Lower lobe of right lung (tissue), 2 donors: ENCODE data around the gene COL1A1. TPM values are rescaled to one million over a fixed set of nuclear protein-coding genes. Genes with fewer than 3 reads are reported as not detected.

ENCODE experiments used
- ATAC-seq, 2 donors: fragments of 200-7000 bp; cut with Tn5 transposase; one replicate each; pipeline ENCODE4 v1.9.1; 2020 to 2022; ENCODE audit warnings: mild to moderate bottlenecking in 2 of 2, moderate library complexity in 2 of 2
- DNase-seq: peaks from one replicate; pipeline ENCODE4 v3.0.0-alpha.2; 2020
- H3K27ac ChIP-seq: fragments of 200-600 bp; one replicate; pipeline ENCODE4 v1.8.0; 2022
- H3K27me3 ChIP-seq: fragments of 200-600 bp; one replicate; pipeline ENCODE4 v1.8.0; 2022; ENCODE audit warnings: low read depth
- H3K36me3 ChIP-seq: fragments of 200-600 bp; one replicate; pipeline ENCODE4 v1.8.0; 2022; ENCODE audit warnings: mild to moderate bottlenecking
- H3K4me1 ChIP-seq: fragments of 200-600 bp; one replicate; pipeline ENCODE4 v1.8.0; 2022
- H3K4me3 ChIP-seq: fragments of 200-600 bp; one replicate; pipeline ENCODE4 v1.8.0; 2022; ENCODE audit warnings: mild to moderate bottlenecking
- H3K9me3 ChIP-seq: fragments of 200-600 bp; one replicate; pipeline ENCODE4 v1.8.0; 2022
- intact Hi-C: fragments of 100-400 bp; cut with DNase I; formaldehyde crosslinking; loops from one replicate; pipeline ENCODE4 v1.11.0; 2022
- total RNA-seq: library from RNA; stranded (reverse); fragmentation: NEBNext Ultra II Directional; extraction: Animal tissue kit (Norgen Biotek cat#: 25700); gene quantifications from one replicate; pipeline ENCODE4 v1.2.1, GENCODE V29; 2021
- TF ChIP-seq, protein P1 (sequence below): fragments of 200-600 bp; IDR thresholded peaks from one replicate; pipeline ENCODE4 v1.8.0; 2022; ENCODE audit warnings: antibody characterized with exemption, mild to moderate bottlenecking
- donor health status: DM: no; HTN: yes; CAD: no; lungs with severe emphysema.

The COL1A1 gene
- total RNA-seq, 1 donor from 2014 or later: 142 TPM

DNA sequence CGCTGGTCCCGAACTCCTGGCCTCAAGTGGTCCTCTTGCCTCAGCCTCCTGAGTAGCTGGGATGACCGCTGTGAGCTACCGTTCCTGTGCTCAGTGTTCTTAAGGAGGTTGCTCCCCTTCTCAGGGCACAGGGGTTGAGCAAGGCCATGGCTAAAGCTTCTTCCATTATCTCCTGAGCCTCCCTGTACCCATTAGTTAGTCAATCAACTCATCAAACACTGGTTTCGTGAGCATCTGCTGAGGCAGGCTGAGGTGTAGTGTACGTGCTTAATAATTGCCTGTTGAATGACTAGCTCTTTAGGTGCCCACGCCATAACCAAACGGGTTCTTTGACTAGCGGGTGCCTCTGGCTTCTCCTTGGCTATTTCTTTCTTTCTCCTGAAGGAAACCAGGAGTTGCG lies 24.0 kb downstream of the COL1A1 start:
- ATAC-seq (no peak), DNase-seq (no peak)
- H3K4me1 ChIP-seq: peaks cover 25% of the 10 kb centered on the region
- no peaks in the 10 kb centered on the region for H3K9me3 ChIP-seq
- intact Hi-C loops: no loop called here
- H3K36me3 ChIP-seq: no peaks in the 10 kb centered on the region
- H3K27ac ChIP-seq: peak overlapping the region; percentile 64
- no peaks in the 10 kb centered on the region for H3K27me3 ChIP-seq
- peak overlapping the region; percentile 26 for H3K4me3 ChIP-seq
- TF ChIP-seq, protein P1, sequence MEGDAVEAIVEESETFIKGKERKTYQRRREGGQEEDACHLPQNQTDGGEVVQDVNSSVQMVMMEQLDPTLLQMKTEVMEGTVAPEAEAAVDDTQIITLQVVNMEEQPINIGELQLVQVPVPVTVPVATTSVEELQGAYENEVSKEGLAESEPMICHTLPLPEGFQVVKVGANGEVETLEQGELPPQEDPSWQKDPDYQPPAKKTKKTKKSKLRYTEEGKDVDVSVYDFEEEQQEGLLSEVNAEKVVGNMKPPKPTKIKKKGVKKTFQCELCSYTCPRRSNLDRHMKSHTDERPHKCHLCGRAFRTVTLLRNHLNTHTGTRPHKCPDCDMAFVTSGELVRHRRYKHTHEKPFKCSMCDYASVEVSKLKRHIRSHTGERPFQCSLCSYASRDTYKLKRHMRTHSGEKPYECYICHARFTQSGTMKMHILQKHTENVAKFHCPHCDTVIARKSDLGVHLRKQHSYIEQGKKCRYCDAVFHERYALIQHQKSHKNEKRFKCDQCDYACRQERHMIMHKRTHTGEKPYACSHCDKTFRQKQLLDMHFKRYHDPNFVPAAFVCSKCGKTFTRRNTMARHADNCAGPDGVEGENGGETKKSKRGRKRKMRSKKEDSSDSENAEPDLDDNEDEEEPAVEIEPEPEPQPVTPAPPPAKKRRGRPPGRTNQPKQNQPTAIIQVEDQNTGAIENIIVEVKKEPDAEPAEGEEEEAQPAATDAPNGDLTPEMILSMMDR: no peak

DNA sequence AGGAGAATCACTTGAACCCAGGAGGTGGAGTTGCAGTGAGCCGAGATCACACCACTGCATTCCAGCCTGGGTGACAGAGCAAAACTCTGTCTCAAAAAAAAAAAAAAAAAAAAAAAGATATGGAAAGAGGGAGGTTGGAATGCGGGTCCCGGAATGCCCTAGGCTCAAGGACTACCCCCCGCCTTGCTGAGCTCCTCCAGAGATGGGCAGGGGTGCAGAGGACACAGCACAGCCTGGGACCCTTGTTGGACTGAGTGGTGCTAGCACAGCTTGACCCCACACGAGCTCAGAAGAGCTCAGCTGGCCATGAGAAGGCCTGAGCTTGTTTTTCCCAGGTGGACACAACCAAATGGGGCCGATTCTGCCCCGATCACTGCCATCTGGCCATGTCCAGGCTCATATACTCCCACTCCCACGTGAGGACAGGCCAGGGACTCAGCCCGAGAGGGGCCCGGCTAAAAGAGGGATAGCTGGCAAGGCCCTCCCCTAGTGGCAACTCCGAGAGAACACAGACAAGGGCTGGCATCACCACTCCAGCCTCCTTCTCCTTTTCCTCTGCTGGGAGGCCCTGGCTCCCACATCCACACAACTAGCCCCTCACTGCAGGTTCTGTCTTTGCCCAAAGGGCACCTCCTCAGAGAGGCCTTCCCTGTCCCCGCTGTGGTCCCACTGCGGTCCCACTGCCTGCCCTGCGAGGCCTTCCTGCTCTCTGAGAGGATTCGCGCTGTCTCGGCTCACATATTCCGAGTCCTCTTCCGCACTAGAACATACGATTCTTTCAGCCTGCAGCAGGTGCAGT lies 24.7 kb downstream of the COL1A1 start:
- Histone ChIP-seq H3K4me3 (no peak overlapping the region), H3K27ac (peak overlapping the region; percentile 64), H3K36me3 (no peaks in the 10 kb centered on the region), H3K9me3 (no peaks in the 10 kb centered on the region), H3K27me3 (no peaks in the 10 kb centered on the region), H3K4me1 (peaks cover 25% of the 10 kb centered on the region)
- TF ChIP-seq, protein P1: no peak
- DNase-seq (no peak), ATAC-seq (no peak)
- intact Hi-C loops: no loop called here

DNA sequence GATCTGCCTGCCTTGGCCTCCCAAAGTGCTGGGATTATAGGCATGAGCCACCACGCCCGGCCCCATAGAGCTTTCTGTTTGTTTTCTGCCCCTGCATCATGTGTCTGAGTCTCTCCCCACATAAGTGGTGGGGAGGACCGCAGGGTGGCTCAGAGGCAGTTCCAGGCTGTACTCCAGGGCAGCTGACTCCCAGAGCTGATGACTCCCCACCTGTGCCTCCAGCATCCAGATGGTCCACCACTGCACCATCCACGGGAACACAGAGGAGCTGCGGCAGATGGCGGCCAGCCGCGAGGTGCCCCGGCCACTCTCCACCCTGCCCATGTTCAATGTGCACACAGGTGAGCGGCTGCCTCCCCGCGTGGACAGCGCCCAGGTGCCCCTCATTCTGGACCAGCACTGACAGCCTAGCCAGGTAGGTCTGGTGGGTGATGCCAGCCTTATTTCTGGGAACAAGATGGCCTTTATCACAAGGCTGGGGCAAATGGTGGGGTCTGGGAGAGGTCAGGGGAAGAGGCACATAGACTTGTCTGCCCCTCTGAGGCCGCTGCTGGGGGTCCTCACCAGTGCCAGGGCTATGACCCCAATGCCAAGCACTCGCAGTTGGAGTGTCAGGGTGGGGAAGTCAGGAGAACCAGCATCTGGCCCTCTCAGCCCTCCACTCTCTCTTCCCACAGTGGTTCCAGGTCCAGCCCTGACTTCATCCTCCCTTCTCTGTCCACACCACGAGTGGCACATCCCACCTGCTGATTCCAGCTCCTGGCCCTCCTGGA lies 26.2 kb downstream of the COL1A1 start:
- DNase-seq: no peak
- intact Hi-C loops: no loop called here
- Histone ChIP-seq H3K9me3 (no peaks in the 10 kb centered on the region), H3K4me3 (no peak overlapping the region), H3K27ac (no peak overlapping the region), H3K4me1 (peaks cover 25% of the 10 kb centered on the region), H3K27me3 (no peaks in the 10 kb centered on the region), H3K36me3 (no peaks in the 10 kb centered on the region)
- TF ChIP-seq, protein P1: no peak
- no peak for ATAC-seq

DNA sequence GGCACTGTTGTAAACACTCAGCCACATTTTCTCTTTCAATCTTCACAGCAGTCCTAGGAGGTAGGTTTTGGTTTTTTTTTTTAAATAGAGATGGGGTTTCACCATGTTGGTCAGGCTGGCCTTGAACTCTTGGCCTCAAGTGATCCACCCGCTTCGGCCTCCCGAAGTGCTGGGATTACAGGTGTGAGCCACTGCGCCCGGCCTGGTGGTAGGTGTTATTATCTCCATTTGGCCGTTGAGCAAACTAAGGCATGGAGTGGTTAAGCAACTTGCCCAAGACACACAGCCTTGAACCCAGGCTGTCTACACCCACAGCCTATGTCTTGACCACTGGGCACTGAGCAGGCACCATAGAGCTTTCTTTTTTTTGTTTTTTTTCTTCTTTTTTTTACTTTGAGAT lies 27.0 kb downstream of the COL1A1 start:
- ATAC-seq (no peak), DNase-seq (no peak)
- no peaks in the 10 kb centered on the region for H3K36me3 ChIP-seq
- no peak overlapping the region for H3K27ac ChIP-seq
- intact Hi-C loops: no loop called here
- H3K27me3 ChIP-seq: no peaks in the 10 kb centered on the region
- H3K4me3 ChIP-seq: no peak overlapping the region
- H3K4me1 ChIP-seq: peaks cover 25% of the 10 kb centered on the region
- no peaks in the 10 kb centered on the region for H3K9me3 ChIP-seq
- TF ChIP-seq, protein P1: no peak

DNA sequence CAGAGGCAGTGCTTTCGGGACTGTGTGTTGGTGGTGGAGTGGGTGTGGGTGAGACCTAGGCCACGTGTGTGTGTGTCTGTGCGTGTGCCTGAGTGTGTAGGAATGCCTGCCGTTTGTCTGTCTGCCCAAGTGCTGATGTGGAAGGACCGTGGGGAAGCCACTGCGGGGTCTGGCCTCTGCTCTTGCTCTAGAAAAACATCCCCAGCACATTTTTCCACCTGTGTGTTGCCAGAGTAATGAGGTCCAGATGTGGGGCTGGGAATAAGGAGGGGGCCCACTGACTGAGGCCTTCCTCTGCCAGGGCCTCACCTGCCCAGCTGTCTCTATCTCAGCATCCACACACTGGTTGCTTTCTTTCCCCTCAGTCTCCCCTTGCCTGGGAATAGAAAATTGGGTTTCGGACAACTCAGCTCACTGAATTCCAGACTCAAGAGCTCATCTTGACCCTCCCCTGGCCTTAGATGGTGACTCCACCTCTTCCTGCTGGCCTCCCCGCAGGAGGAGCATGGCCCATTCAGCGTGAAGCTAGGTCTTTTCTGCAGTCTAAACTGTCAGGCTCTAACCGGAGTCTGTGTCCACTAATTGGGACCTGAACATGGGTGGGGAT lies 28.0 kb downstream of the COL1A1 start:
- Histone ChIP-seq H3K36me3 (no peaks in the 10 kb centered on the region), H3K27me3 (no peaks in the 10 kb centered on the region), H3K27ac (peak overlapping the region; percentile 54), H3K9me3 (no peaks in the 10 kb centered on the region), H3K4me1 (peaks cover 26% of the 10 kb centered on the region), H3K4me3 (no peak overlapping the region)
- intact Hi-C loops: no loop called here
- ATAC-seq (no peak), DNase-seq (no peak)
- TF ChIP-seq, protein P1: no peak
